ENCODE results near the gene HBS1L. TPM values are rescaled to one million over a fixed set of nuclear protein-coding genes. Genes with fewer than 3 reads are reported as not detected.
"Not testable (repeated sequence)": the region's sequence is repeated elsewhere in the genome, so short reads cannot be mapped to it uniquely, and the experiment has no call there.

HBS1L gene
- total RNA-seq, 1 donor from 2014 or later = 93.0 TPM

GRCh38 chr6:135081966-135082365, 27.3 kb upstream of the HBS1L start:
- intact Hi-C loops (cut with micrococcal nuclease) = no loop called here

- intact Hi-C loops (cut with micrococcal nuclease) = no loop called here
These were observed 20.4 kb upstream of the HBS1L start for GRCh38 chr6:135075018-135075417.

GRCh38 chr6:135073756-135074393, 19.3 kb upstream of the HBS1L start:
- intact Hi-C loops (cut with micrococcal nuclease) = no loop called here

- intact Hi-C loops (cut with micrococcal nuclease) = no loop called here
These were observed 18.6 kb upstream of the HBS1L start for GRCh38 chr6:135073217-135073616.

- intact Hi-C loops (cut with micrococcal nuclease) = no loop called here
These were observed 18.1 kb upstream of the HBS1L start for GRCh38 chr6:135072753-135073152.

DNA sequence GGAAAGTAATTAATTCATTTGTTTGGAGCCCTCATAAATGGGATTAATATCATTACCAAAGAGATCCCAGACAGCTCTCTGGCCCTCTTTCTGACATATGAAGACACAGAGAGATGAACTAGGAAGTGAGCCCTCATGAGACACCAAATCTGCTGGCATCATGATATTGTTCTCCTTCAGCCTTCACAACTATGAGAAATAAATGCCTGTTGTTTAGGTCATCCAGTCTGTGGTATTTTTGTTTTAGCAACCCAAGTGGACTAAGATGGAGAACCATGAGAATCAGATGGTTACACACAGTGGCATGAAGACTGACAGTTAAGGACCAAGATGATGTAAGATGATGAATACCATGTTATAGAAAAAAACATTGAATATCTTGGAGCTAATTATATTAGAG, 16.9 kb upstream of the HBS1L start:
- intact Hi-C loops (cut with micrococcal nuclease) = no loop called here

- intact Hi-C loops (cut with micrococcal nuclease) = no loop called here
These were observed 13.3 kb upstream of the HBS1L start for GRCh38 chr6:135067911-135068310.

- intact Hi-C loops (cut with micrococcal nuclease) = no loop called here
These were observed 12.2 kb upstream of the HBS1L start for GRCh38 chr6:135066806-135067205.

- intact Hi-C loops (cut with micrococcal nuclease) = no loop called here
These were observed 11.8 kb upstream of the HBS1L start for GRCh38 chr6:135066397-135066796.

DNA sequence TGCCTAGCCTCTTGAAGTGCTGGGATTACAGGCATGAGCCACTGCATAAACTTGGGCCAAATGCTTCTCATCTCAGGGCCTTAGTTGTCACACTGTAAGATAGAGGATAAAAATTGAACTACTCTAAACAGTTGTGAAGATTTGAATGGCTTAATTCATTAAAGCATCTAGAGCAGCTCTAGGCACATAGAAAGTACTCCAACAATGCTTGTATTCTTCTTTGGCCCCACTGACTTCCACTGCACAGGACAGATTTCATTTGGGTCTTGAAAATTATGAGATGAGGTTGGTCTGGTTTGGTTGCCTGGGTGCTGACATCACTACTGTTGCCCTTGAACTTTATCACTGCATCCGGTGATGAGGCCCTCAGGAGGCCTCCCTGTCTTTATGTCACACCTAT, 10.0 kb upstream of the HBS1L start:
- intact Hi-C loops (cut with micrococcal nuclease) = no loop called here

- intact Hi-C loops (cut with micrococcal nuclease) = no loop called here
These were observed 9.3 kb upstream of the HBS1L start for GRCh38 chr6:135063926-135064325.

GRCh38 chr6:135062735-135063134, 8.1 kb upstream of the HBS1L start:
- intact Hi-C loops (cut with micrococcal nuclease) = no loop called here

DNA sequence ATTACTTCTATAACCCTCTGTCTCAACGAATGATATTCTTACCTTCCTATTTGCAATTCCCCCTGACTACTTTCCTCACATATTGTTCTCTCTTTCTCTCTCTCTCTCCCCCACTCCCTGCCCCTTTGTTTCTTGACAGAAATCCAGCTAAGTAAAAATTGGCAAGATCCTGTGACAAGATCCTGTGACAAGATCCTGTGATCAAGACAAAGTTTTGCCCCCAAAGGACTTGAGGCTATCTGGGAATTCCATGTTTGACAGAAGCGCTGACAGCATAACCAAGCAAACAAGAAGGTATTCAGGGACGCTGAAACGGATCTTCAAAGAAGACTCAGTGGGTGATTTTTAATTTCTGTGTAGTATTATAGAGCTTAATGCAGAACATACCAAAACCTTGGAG, 5.5 kb upstream of the HBS1L start:
- intact Hi-C loops (cut with micrococcal nuclease) = no loop called here

GRCh38 chr6:135058299-135058698, 3.7 kb upstream of the HBS1L start:
- intact Hi-C loops (cut with micrococcal nuclease) = not testable (repeated sequence)

GRCh38 chr6:135056632-135057031, 2.0 kb upstream of the HBS1L start:
- intact Hi-C loops (cut with micrococcal nuclease) = no loop called here

DNA sequence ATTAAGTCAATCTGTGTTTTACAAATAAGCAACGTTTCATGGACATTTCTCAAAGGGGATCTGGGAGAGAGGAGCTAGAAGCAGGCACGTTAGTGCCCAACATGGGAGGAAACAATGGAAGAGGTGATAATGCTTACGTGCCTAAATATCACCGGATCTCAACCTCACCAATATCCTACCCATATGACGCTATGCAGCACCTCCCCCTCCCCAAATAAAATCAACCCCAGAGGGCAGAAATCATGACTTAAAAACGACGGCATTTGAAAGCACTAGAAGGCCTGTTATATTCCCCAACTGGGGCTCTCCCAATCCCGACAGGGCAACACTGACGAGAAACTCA, 425 bp downstream of the HBS1L start:
- intact Hi-C loops (cut with micrococcal nuclease) = loop anchor here (1.0 to 5.0 kb wide), 7 partner anchors 24 to 1233 kb away; partner anchors contain the start of genes BCLAF1 and TBPL1

- intact Hi-C loops (cut with micrococcal nuclease) = loop anchor here (1.0 to 5.0 kb wide), 3 partner anchors 444 to 1234 kb away; partner anchors contain the start of genes AHI1, BCLAF1 and TBPL1
These were observed 1.2 kb downstream of the HBS1L start for GRCh38 chr6:135053406-135053805.

DNA sequence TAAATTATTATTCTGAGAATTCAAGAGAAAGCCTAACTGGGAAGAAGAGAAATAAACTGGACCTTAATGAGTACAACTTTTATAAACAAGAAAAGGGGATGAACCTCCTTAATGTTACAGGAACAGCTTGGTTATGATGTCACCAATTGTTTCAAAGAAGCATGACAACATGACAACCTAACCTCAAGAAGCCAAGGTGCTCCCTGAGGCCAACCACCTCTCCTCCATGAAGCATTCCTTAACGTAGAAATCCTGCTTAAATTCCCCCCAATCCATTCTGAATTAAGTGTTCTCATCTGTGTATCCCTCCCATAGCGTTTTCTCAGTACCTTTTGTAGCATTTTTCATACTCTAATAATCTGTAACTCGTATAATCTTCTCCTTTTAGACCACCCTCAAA, 1.7 kb downstream of the HBS1L start:
- intact Hi-C loops (cut with micrococcal nuclease) = loop anchor here (1.0 to 5.0 kb wide), 3 partner anchors 444 to 1234 kb away; partner anchors contain the start of genes AHI1, BCLAF1 and TBPL1

DNA sequence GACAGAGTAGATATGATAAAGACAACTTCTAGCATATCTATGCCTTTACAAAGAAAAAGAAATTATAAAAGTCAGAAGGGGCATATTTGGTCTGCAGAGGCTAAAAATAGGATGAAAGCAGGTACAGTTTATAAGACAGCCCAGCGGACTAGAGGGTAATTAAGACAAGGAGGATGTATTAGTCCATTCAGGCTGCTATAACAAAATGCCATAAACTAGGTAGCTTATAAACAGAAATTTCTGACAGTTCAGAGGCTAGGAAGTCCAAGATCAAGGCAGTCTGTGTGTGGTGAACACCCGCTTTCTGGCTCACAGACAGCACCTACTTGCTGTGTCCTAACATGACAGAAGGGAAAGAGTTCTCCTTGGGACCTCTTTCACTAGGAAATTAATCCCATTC, 5.7 kb downstream of the HBS1L start:
- intact Hi-C loops (cut with micrococcal nuclease) = no loop called here

- intact Hi-C loops (cut with micrococcal nuclease) = no loop called here
These were observed 7.3 kb downstream of the HBS1L start for GRCh38 chr6:135047336-135047735.

DNA sequence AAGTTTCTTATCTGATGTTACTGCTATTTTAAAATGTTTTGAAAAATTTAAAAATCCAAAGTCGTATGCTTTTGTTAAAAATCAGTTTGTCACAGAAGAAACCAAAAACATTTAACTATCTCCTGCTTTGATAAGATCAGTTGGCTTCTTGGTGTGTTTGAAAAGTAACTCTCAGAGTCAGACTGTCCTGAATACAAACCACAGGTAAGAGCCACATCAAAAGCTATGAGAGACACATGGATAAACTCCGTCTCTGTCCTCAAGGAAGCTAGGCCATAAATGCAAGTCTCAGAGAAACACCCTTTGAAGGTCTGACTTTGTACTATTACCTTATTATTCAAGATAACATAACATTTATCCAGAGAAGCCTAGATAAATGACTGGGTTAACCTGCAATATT, 7.7 kb downstream of the HBS1L start:
- intact Hi-C loops (cut with micrococcal nuclease) = no loop called here

DNA sequence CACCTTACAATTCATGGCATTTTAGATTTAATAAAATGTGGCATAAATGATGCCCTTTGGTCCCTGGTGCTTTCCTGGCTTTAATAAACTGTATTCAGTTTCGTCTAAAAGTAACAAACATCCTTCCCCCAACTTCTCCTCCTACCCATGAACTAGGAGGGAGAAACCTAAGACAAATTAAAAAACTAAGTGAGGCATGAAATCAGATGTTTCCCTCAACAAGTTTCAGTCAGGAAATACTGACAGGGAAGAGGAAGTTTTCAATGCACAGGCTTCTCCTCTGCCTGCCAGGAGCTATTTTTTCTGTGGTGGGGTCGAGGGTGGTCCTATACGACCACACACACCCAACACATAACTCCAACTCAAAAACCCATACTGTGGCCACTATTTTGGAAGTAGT, 10.0 kb downstream of the HBS1L start:
- intact Hi-C loops (cut with micrococcal nuclease) = no loop called here

DNA sequence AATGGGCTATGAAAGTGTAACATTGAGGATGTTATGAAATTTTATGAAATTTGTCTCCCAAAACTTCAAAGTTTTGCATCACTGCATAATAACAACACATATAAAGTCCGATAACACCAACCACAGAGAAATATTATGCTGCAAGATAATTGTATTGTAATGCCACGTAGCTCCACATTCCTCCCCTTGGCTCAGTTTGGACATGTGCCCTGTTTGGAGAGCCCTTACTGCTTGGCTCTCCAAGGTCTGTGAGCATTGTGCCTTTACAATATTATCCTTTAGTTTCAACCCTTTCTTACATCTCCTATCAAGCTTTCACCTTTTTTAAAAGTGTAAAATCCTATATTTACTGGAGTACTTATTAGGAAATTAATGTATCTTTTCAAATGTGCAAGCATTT, 10.8 kb downstream of the HBS1L start:
- intact Hi-C loops (cut with micrococcal nuclease) = no loop called here

- intact Hi-C loops (cut with micrococcal nuclease) = no loop called here
These were observed 11.3 kb downstream of the HBS1L start for GRCh38 chr6:135043364-135043763.
